Measurements from ENCODE around the gene UBASH3A. TPM values are rescaled to one million over a fixed set of nuclear protein-coding genes. Genes with fewer than 3 reads are reported as not detected.

Gene UBASH3A
- total and polyA plus RNA-seq, 8 donors = 0.18 to 4.6 (median 0.31) TPM; not detected in 1

DNA sequence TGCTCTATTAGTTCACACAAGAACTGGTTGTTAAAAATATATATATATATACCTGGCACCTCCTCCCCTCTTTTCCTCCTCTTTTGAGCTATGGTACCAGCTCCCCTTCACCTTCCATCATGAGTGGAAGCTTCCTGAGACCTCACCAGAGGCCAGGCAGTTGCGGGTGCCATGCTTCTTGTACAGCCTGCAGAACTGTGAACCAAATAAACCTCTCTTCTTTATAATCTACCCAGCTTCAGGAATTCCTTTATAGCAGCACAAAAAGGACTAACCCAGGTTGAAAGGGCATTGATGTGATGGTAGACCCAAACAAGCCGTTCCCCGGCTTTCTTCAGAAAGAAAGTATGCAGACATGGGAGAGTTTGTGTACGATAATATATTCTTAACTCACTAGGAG lies 77.5 kb downstream of the UBASH3A start:
- DNase-seq = no peak
- peaks cover 0 to 6% (median 0%) of the 10 kb centered on the region in 3 donors for H3K27me3 ChIP-seq
- WGBS, 5 donors = 89 to 97% (median 93%) methylated on average over 4 of the region's 4 CpGs
- intact Hi-C loops (cut with DNase I; ENCODE audit: low total_unique reads) = no loop called here
- no peaks in the 10 kb centered on the region for H3K36me3 ChIP-seq
- peaks cover 0 to 16% (median 3%) of the 10 kb centered on the region in 4 donors for H3K4me1 ChIP-seq
- H3K9me3 ChIP-seq = no peaks in the 10 kb centered on the region
- H3K27ac ChIP-seq = no peak overlapping the region
- TF ChIP-seq POLR2AphosphoS5 (IDR thresholded peaks at IDR 0.05) = no peak
- TF ChIP-seq, protein P1, sequence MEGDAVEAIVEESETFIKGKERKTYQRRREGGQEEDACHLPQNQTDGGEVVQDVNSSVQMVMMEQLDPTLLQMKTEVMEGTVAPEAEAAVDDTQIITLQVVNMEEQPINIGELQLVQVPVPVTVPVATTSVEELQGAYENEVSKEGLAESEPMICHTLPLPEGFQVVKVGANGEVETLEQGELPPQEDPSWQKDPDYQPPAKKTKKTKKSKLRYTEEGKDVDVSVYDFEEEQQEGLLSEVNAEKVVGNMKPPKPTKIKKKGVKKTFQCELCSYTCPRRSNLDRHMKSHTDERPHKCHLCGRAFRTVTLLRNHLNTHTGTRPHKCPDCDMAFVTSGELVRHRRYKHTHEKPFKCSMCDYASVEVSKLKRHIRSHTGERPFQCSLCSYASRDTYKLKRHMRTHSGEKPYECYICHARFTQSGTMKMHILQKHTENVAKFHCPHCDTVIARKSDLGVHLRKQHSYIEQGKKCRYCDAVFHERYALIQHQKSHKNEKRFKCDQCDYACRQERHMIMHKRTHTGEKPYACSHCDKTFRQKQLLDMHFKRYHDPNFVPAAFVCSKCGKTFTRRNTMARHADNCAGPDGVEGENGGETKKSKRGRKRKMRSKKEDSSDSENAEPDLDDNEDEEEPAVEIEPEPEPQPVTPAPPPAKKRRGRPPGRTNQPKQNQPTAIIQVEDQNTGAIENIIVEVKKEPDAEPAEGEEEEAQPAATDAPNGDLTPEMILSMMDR (IDR thresholded peaks at IDR 0.05) = no peak
- TF ChIP-seq EP300 (IDR thresholded peaks at IDR 0.05) = no peak
- TF ChIP-seq POLR2A (IDR thresholded peaks at IDR 0.05) = no peak
- H3K4me3 ChIP-seq = no peak overlapping the region

DNA sequence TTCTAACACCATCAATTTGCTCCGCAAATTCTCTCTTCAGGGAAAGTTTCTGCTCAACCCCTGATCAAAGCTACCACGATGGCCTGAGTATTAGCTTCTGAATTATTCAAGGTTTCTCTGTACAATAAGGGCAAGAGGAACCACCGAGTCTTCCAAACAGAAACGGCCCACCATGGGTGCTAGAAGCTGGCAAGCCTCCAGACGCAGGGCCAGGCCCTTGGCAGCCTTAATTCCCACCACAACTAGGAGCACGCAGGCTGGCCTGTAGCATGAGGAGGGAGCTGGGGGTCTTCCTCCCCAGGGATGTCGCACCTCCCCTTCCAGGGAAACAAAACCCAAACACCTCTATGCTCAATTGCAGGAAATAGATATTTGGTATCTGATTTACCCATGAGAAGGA lies 81.3 kb downstream of the UBASH3A start:
- no peaks in the 10 kb centered on the region for H3K36me3 ChIP-seq
- intact Hi-C loops (cut with DNase I; ENCODE audit: low total_unique reads) = no loop called here
- WGBS, 5 donors = 72 to 92% (median 89%) methylated on average over 7 of the region's 7 CpGs
- H3K4me3 ChIP-seq = no peak overlapping the region
- no peak overlapping the region for H3K27ac ChIP-seq
- no peaks in the 10 kb centered on the region for H3K9me3 ChIP-seq
- peaks cover 0 to 21% (median 3%) of the 10 kb centered on the region in 4 donors for H3K4me1 ChIP-seq
- TF ChIP-seq POLR2A (IDR thresholded peaks at IDR 0.05) (no peak), POLR2AphosphoS5 (IDR thresholded peaks at IDR 0.05) (no peak), EP300 (IDR thresholded peaks at IDR 0.05) (no peak)
- TF ChIP-seq, protein P1 (IDR thresholded peaks at IDR 0.05) = no peak
- no peak for DNase-seq
- no peaks in the 10 kb centered on the region for H3K27me3 ChIP-seq

DNA sequence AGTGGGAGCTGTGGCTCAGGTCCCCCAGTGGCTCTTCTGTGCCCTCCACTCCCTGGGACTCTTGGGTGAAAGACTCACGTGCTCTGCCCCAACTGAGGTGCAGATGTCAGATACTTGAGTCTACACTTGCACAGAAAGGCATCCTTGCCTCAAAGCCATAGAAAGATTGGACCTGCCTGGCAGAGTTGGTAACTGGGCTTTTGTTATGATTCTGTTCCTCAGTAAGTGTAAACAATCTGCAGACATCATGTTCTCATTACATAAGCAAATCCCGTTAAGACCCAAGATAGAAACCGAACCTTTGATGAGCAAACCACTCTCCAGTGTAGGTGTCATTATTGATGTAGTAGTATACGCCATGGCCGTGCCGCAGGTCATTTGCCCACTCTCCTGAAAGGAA lies 82.4 kb downstream of the UBASH3A start:
- H3K9me3 ChIP-seq = no peaks in the 10 kb centered on the region
- 59 to 80% (median 77%) methylated on average over 6 of the region's 6 CpGs for WGBS, 5 donors
- DNase-seq = no peak
- H3K27ac ChIP-seq = no peak overlapping the region
- TF ChIP-seq, protein P1 (IDR thresholded peaks at IDR 0.05) = no peak
- TF ChIP-seq EP300 (IDR thresholded peaks at IDR 0.05) = no peak
- no peak for TF ChIP-seq POLR2A (IDR thresholded peaks at IDR 0.05)
- no peak for TF ChIP-seq POLR2AphosphoS5 (IDR thresholded peaks at IDR 0.05)
- intact Hi-C loops (cut with DNase I; ENCODE audit: low total_unique reads) = no loop called here
- H3K36me3 ChIP-seq = no peaks in the 10 kb centered on the region
- peaks cover 0 to 21% (median 3%) of the 10 kb centered on the region in 4 donors for H3K4me1 ChIP-seq
- no peaks in the 10 kb centered on the region for H3K27me3 ChIP-seq
- H3K4me3 ChIP-seq = no peak overlapping the region

DNA sequence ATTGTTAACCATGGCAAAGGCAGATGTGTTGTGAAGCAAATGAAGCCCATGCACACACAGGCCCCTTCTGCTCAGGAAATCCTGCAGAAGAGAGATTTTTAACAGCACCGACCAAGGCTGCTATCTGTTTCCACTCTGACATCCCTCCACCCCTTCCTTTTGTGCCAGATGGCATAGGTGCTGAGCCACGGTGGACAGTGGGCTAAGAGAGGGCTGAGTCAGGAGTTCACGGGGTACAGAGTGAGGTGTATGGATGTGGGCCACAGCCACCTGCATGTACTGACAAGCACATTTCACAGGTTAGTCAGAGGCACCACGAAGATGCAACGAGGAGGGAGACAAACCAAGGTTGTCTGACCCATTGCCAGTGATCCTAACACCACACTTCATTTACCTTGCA lies 82.8 kb downstream of the UBASH3A start:
- TF ChIP-seq POLR2AphosphoS5 (IDR thresholded peaks at IDR 0.05) (no peak), POLR2A (IDR thresholded peaks at IDR 0.05) (no peak), EP300 (IDR thresholded peaks at IDR 0.05) (no peak)
- TF ChIP-seq, protein P1 (IDR thresholded peaks at IDR 0.05) = no peak
- H3K4me1 ChIP-seq = peaks cover 0 to 21% (median 3%) of the 10 kb centered on the region in 4 donors
- no peak for DNase-seq
- H3K4me3 ChIP-seq = no peak overlapping the region
- no peaks in the 10 kb centered on the region for H3K9me3 ChIP-seq
- H3K27me3 ChIP-seq = no peaks in the 10 kb centered on the region
- no peaks in the 10 kb centered on the region for H3K36me3 ChIP-seq
- no peak overlapping the region for H3K27ac ChIP-seq
- WGBS, 5 donors = 64 to 71% (median 69%) methylated on average over 5 of the region's 5 CpGs
- intact Hi-C loops (cut with DNase I; ENCODE audit: low total_unique reads) = no loop called here
